Measurements from ENCODE around the gene PRICKLE2.

Gene PRICKLE2

DNA sequence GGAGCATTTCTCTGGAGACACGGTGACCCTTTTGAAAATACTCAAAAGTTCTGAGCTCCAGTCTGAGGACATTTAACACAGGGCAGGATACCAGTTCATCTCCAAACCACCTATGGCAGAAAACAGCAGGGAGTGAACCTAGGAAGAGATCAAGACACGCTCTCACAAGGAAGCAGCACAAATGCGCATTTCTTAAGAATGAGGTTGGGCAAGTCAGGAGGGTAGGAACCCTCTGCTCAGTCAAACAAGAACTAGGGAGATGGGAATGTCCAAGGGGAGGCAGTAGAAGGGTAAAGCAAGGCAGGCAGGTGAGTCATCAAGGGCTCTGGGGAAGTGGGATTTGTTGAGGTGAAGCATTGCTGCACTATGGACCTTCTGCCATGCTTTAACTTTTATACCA lies 141.7 kb downstream of the PRICKLE2 start:
- DNase-seq, result no peak
- no peak overlapping the region for H2AFZ ChIP-seq (ENCODE audit: low read length)
- no peak overlapping the region for H3K4me3 ChIP-seq (ENCODE audit: low read length)

DNA sequence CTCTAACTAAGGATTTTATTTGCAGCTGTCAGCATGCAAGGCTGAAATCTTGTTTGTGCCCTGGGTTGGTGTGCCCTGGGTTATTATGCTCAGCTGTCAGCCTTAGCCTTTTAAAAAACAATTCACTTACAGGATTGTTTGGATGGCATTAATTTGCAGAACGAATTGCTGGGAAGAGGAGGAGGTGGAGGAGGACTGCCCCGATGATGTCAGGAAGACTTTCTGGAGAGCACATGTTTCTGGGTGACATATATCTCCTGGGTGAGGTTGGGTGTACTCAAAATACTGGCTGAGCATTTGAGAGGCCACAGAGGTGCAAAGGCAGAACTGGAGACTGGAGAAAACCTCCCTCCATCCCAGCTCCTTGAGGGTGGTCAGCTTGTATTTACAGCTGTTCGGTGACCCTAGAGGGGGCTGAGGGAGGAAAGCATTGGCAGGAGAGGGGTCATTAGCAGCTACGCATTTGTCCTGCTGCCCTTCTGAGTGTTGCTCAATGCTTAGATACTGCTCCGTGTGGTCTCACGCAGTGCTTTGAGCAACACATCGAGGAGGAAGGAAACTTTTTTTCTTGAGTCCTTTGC lies 142.2 kb downstream of the PRICKLE2 start:
- H3K27ac ChIP-seq (ENCODE audit: low read length), result no peak overlapping the region
- DNase-seq, result no peak

More for the DNA sequence above, 141.7 kb downstream of the PRICKLE2 start:
- H3K9me3 ChIP-seq (replicated peaks; ENCODE audit: insufficient read depth, low read length), result no peaks in the 10 kb centered on the region
- H3K27ac ChIP-seq (ENCODE audit: low read length), result no peak overlapping the region
- H3K4me1 ChIP-seq (ENCODE audit: low read length), result no peaks in the 10 kb centered on the region
- H4K20me1 ChIP-seq (ENCODE audit: insufficient read depth, low read length), result no peaks in the 10 kb centered on the region
- H3K36me3 ChIP-seq (replicated peaks; ENCODE audit: insufficient read depth, low read length), result no peaks in the 10 kb centered on the region
- TF ChIP-seq CTCF (IDR thresholded peaks at IDR 0.05; ENCODE audit: low read length) (no peak), EZH2 (optimal IDR thresholded peaks at IDR 0.05; ENCODE audit: low read depth, low read length) (no peak), EZH2phosphoT487 (IDR thresholded peaks at IDR 0.05; ENCODE audit: low read length) (no peak)
- H3K79me2 ChIP-seq (ENCODE audit: low read length), result no peaks in the 10 kb centered on the region
- no peaks in the 10 kb centered on the region for H3F3A ChIP-seq (ENCODE audit: insufficient read depth, low read length)
- H3K9ac ChIP-seq (ENCODE audit: low read length), result no peak overlapping the region
- H3K9me2 ChIP-seq (replicated peaks; ENCODE audit: insufficient read depth, low read length), result no peaks in the 10 kb centered on the region
- no peak overlapping the region for H3K4me2 ChIP-seq (ENCODE audit: low read depth, low read length)
- no peaks in the 10 kb centered on the region for H3K27me3 ChIP-seq (replicated peaks; ENCODE audit: insufficient read depth, low read length)

GRCh38 chr3:64082411-64082810 lies 142.9 kb downstream of the PRICKLE2 start:
- Histone ChIP-seq H3K4me1 (ENCODE audit: low read length) (no peaks in the 10 kb centered on the region), H3K4me3 (ENCODE audit: low read length) (no peak overlapping the region), H2AFZ (ENCODE audit: low read length) (no peak overlapping the region), H3K36me3 (replicated peaks; ENCODE audit: insufficient read depth, low read length) (no peaks in the 10 kb centered on the region), H4K20me1 (ENCODE audit: insufficient read depth, low read length) (no peaks in the 10 kb centered on the region), H3K9me3 (replicated peaks; ENCODE audit: insufficient read depth, low read length) (no peaks in the 10 kb centered on the region), H3F3A (ENCODE audit: insufficient read depth, low read length) (no peaks in the 10 kb centered on the region), H3K79me2 (ENCODE audit: low read length) (no peaks in the 10 kb centered on the region), H3K27me3 (replicated peaks; ENCODE audit: insufficient read depth, low read length) (no peaks in the 10 kb centered on the region), H3K9me2 (replicated peaks; ENCODE audit: insufficient read depth, low read length) (no peaks in the 10 kb centered on the region), H3K27ac (ENCODE audit: low read length) (no peak overlapping the region), H3K9ac (ENCODE audit: low read length) (no peak overlapping the region), H3K4me2 (ENCODE audit: low read depth, low read length) (no peak overlapping the region)
- TF ChIP-seq CTCF (IDR thresholded peaks at IDR 0.05; ENCODE audit: low read length) (no peak), EZH2 (optimal IDR thresholded peaks at IDR 0.05; ENCODE audit: low read depth, low read length) (no peak), EZH2phosphoT487 (IDR thresholded peaks at IDR 0.05; ENCODE audit: low read length) (no peak)
- DNase-seq, result no peak

More for the DNA sequence above, 142.2 kb downstream of the PRICKLE2 start:
- Histone ChIP-seq H3K4me1 (ENCODE audit: low read length) (no peaks in the 10 kb centered on the region), H3K9ac (ENCODE audit: low read length) (no peak overlapping the region), H2AFZ (ENCODE audit: low read length) (no peak overlapping the region), H3K4me2 (ENCODE audit: low read depth, low read length) (no peak overlapping the region), H3K27me3 (replicated peaks; ENCODE audit: insufficient read depth, low read length) (no peaks in the 10 kb centered on the region), H3K36me3 (replicated peaks; ENCODE audit: insufficient read depth, low read length) (no peaks in the 10 kb centered on the region), H3K79me2 (ENCODE audit: low read length) (no peaks in the 10 kb centered on the region), H3K9me3 (replicated peaks; ENCODE audit: insufficient read depth, low read length) (no peaks in the 10 kb centered on the region), H3K4me3 (ENCODE audit: low read length) (no peak overlapping the region), H3K9me2 (replicated peaks; ENCODE audit: insufficient read depth, low read length) (no peaks in the 10 kb centered on the region), H4K20me1 (ENCODE audit: insufficient read depth, low read length) (no peaks in the 10 kb centered on the region), H3F3A (ENCODE audit: insufficient read depth, low read length) (no peaks in the 10 kb centered on the region)
- no peak for TF ChIP-seq CTCF (IDR thresholded peaks at IDR 0.05; ENCODE audit: low read length)
- no peak for TF ChIP-seq EZH2phosphoT487 (IDR thresholded peaks at IDR 0.05; ENCODE audit: low read length)

Measured in MM.1S (cell line).